Erythroblast (primary cell): ENCODE measurements around the gene SLC29A3.

Experiments
- GATA1 ChIP-seq: IDR thresholded peaks from 2 replicates; pipeline ENCODE4 v1.6.1; 2011; ENCODE audit warnings: low read depth, mild to moderate bottlenecking, control low read depth, low read length, moderate library complexity
- POLR2A ChIP-seq: IDR thresholded peaks from 2 replicates; pipeline ENCODE4 v1.6.1; 2011; ENCODE audit warnings: mild to moderate bottlenecking, low read length

DNA sequence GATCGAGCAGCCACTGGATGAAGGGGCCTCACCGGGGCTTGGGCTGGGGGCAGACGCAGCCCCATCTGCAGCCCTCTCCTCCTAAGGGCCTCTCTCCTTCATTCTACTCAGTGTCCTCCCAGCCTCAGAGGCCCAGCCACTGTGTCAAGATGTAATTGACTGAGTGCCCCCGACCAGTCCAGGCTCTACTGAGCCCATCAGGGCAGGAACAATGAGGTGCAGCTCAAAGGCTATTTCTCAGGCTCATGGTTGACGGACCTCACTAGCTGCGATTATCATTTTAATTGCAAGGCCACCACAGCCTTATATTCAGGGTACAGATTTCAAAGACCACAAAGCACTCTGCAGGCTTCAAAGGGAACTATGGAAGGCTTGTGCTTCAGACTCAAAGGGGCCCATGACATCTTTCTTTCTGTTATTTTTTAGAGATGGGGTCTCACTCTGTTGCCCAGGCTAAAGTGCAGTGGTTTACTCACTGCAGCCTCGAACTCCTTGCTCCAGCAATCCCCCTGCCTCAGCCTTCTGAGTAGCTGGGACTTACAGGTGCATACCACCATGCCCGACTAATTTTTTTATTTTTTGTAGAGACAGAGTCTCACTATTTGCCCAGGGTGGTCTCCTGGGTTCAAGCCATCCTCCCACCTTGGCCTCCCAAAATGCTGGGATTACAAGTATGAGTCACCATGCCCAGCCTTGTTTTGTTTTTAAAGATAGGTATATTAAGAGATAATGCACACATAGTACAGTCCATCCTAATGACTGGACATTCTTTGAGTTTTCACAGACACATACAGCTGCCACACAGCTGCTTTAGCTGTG, 23.7 kb downstream of the SLC29A3 start:
- no peak for TF ChIP-seq POLR2A
- TF ChIP-seq GATA1, result no peak
